Prostate gland (tissue), 2 donors: ENCODE results near the gene C17orf100.

Experiments used
- POLR2A ChIP-seq: fragments of 450-650 bp; IDR thresholded peaks from one replicate; pipeline ENCODE4 v1.6.1; 2016; ENCODE audit warnings: antibody characterized with exemption, mild to moderate bottlenecking
- POLR2AphosphoS5 ChIP-seq: sonication (generic); formaldehyde crosslinking; IDR thresholded peaks from one replicate; pipeline ENCODE4 v1.6.1; 2017; ENCODE audit warnings: antibody characterized with exemption
- TF ChIP-seq, protein P1 (sequence below), 4 experiments: fragments of 200-600 bp in 2 of 4; fragments of 450-650 bp in 2 of 4; sonication (generic) in 2 of 4; IDR thresholded peaks; 1 replicate in 3 of 4; 2 replicates in 1 of 4; pipeline ENCODE4 v1.5.1; 2016 to 2019; ENCODE audit warnings: antibody characterized with exemption in 4 of 4, mild to moderate bottlenecking in 2 of 4, moderate library complexity in 2 of 4

DNA sequence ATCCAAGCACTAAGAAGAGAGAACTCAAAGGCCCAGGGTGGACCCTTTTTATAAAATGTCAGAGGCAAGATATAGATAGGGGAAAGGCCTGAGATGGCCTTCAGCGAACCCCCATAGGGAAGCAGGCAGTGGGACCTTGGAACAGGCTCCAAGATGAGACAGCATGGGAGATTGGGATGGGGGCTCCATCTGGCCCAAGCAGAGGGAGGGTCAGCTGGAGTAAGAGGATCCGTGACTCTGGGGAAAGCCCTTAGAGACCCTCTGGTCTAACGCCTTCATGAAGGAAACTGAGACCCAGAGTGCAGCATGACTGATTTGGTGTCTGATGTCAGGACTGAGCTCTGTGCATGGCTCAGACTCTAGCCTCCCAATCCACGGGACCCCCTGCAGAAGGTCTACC, 30.8 kb downstream of the C17orf100 start:
- TF ChIP-seq, protein P1, sequence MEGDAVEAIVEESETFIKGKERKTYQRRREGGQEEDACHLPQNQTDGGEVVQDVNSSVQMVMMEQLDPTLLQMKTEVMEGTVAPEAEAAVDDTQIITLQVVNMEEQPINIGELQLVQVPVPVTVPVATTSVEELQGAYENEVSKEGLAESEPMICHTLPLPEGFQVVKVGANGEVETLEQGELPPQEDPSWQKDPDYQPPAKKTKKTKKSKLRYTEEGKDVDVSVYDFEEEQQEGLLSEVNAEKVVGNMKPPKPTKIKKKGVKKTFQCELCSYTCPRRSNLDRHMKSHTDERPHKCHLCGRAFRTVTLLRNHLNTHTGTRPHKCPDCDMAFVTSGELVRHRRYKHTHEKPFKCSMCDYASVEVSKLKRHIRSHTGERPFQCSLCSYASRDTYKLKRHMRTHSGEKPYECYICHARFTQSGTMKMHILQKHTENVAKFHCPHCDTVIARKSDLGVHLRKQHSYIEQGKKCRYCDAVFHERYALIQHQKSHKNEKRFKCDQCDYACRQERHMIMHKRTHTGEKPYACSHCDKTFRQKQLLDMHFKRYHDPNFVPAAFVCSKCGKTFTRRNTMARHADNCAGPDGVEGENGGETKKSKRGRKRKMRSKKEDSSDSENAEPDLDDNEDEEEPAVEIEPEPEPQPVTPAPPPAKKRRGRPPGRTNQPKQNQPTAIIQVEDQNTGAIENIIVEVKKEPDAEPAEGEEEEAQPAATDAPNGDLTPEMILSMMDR (IDR thresholded peaks at IDR 0.05): no peak
- no peak for TF ChIP-seq POLR2AphosphoS5
- TF ChIP-seq POLR2A: no peak
